GM19463 (cell line): ENCODE results near the gene RHOBTB1.
A peak's percentile ranks its signal among the peaks of the same experiment; 100 is the strongest.
"Not testable (repeated sequence)": the region's sequence is repeated elsewhere in the genome, so short reads cannot be mapped to it uniquely, and the experiment has no call there.

Experiments
- ATAC-seq: cut with Tn5 transposase; IDR thresholded peaks from one replicate; pipeline ENCODE4 v1.9.1; 2021; ENCODE audit warnings: mild to moderate bottlenecking, moderate library complexity; ENCODE audit not compliant: unreplicated experiment

Gene RHOBTB1

DNA sequence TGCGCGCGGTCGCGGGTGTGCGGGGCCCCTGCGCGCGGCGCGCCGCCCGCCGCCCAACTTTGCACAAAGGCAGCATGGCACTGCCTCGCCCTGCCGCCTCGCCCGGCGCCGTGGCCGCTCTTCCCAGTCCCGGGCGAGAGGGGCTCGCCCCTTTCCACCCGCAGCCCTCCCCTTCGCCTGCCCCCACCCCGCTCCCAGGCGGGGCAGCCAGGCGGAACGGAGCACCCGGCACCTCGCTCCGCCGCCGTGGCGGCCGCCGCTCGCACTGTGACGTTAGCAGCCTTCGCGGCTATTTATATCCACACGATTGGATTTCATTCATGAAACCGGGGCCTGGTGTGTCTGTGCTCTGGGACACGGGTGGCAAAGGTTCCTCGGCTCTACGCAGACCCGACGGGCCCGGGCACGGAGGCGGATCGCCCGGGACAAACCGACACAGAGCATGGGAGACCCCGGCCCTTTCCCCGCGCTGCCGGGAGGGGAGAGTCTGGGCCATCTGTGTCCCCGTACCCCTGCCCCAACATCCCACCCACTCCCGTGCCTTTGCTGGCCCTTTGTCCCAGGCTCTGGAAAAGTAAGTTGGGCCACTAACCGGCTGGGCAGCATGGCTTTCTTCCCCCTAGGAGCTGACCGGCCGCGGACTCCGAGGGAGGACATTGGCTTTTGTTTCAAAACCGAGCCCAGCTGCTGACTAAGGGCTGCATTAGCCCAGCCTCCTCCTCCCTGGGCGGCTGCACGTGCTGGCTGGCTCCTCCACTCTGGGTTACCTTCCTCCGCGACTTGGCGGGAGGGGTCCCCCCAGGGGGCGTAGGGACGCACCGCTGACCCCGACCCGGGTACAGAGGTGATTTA lies at the start of gene RHOBTB1:
Gene RHOBTB1, minus strand, starts transcription at position 128 of the 852 bp plus-strand sequence. CDS start 32,643 bp downstream, outside the sequence.
- ATAC-seq: peak; percentile 52

DNA sequence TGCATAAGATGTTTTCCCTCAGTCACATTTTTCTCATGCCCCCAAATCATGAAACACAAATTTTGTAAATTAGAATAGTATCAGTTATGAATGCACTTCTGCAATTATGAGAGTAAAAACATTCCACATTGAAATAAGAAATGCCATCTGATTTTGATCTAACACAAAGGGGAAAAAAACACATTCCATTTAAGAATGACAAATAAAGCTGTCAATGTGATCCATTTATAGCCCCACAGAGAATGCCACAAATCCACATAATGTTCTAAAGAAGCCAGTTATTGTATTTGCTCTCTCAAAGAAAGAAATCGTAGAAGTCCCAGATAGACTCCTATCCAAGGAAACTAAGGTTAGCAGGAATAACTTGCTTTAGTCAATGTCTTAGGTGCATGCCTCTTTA lies 48.7 kb upstream of the RHOBTB1 start:
- no peak for ATAC-seq

GRCh38 chr10:60990663-60991062 lies 46.7 kb upstream of the RHOBTB1 start:
- no peak for ATAC-seq

GRCh38 chr10:60989400-60989876 lies 45.5 kb upstream of the RHOBTB1 start:
- peak; percentile 66 for ATAC-seq

- no peak for ATAC-seq
Measured at GRCh38 chr10:60986791-60987190, 42.8 kb upstream of the RHOBTB1 start.

GRCh38 chr10:60985951-60986350 lies 42.0 kb upstream of the RHOBTB1 start:
- no peak for ATAC-seq

GRCh38 chr10:60980997-60981396 lies 37.0 kb upstream of the RHOBTB1 start:
- ATAC-seq: no peak

DNA sequence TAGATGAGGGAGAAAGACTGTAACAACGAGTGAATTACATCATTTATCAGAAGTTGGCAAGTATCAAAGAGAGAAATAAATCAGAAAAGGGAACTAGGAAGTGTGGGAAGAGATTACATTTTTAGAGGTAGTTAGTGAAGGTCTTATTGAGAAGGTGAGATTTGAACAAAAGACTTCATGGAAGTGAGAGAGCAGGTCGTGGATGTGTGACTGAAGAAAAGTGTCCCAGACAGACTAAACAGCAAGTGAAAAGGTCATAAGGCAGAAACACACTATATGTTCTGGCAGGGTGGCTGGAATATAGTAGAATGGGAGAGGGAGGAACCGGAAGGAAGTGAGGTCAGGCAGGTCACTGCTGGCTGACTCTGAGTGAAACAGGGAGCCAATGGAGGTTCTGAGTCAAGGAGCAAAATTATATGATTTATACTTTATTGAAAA lies 35.7 kb upstream of the RHOBTB1 start:
- no peak for ATAC-seq

- no peak for ATAC-seq
Measured at GRCh38 chr10:60978287-60979115, 34.5 kb upstream of the RHOBTB1 start.

- ATAC-seq: no peak
Measured at GRCh38 chr10:60977161-60978122, 33.5 kb upstream of the RHOBTB1 start.

DNA sequence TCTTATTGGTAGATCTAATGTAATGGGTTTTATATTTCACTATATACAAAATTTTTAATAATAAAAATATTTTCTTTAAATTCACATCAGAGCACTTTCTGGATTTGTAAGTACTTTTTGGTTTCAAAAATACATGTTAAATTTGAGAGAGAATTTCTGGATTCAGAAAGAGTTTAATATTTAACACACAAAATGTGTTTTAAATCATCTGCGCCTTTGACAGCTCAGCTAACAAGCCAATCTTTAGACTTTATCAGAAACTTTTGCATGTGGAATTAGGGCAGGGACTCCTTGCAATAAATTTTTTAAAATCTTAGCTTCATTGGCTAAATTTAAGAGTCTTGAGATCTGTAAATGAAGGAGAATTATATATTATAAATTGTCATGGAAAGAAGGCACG lies 32.7 kb upstream of the RHOBTB1 start:
- no peak for ATAC-seq

GRCh38 chr10:60975716-60976115 lies 31.7 kb upstream of the RHOBTB1 start:
- no peak for ATAC-seq

DNA sequence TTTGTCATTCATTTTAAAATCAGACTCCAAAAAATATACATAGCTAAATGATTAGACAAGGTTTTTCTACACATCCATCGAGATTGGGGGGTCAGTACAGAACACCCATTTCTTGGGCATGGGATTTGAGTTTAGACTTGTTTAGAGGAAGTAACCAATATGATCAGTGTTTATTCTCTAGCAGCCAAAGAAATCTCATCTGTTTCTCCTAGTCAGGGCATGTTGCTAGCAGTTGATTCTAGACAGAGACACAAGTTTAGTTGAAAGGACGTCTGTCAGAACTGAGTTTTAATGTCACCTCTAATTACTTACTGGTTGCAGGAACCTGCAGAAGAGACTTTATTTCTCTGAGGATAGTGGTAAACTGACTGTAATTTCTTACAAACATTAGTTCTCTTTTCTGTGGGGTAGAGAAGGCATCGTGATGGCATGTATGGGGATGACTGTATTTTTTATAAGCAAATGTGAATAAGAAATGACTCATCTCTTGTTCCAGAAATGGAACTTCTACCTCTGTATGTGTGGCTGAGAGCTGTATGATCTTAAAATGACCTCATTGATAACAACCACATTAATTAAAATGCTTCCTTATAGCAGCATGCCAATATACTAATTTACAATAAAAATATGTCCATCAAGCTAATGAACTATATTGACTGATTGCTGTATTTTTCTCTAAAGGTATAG lies 30.6 kb upstream of the RHOBTB1 start:
- ATAC-seq: no peak

GRCh38 chr10:60973086-60973485 lies 29.1 kb upstream of the RHOBTB1 start:
- ATAC-seq: no peak

DNA sequence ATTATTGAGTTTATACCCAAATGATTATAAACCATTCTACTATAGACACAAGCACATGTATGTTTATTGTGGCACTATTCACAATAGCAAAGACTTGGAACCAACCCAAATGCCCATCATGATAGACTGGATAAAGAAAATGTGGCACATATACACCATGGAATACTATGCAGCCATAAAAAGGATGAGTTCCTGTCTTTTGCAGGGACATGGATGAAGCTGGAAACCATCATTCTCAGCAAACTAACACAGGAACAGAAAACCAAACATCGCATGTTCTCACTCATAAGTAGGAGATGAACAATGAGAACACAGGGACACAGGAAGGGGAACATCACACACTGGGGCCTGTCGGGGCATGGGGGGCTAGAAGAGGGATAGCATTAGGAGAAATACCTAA lies 28.2 kb upstream of the RHOBTB1 start:
- not testable (repeated sequence) for ATAC-seq

- ATAC-seq: no peak
Measured at GRCh38 chr10:60970526-60970925, 26.5 kb upstream of the RHOBTB1 start.

DNA sequence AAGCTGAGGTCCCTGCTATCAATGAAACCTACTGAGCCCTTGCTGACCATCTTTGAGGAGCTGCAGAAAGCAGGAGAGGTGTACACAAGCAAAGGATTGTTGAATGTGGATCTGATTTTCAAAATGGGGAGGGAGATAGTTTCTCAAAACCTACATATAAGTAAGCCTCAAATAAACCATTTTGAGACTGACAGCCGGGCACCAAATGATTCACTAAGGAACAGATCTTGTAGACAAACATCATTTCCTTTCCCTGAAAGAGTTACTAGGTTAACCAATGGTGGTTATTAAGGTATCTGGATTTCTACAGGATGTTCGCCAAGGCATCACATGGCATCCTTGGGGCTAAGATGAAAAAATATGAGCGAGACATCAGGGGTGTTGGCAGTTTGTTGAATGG lies 24.5 kb upstream of the RHOBTB1 start:
- no peak for ATAC-seq

DNA sequence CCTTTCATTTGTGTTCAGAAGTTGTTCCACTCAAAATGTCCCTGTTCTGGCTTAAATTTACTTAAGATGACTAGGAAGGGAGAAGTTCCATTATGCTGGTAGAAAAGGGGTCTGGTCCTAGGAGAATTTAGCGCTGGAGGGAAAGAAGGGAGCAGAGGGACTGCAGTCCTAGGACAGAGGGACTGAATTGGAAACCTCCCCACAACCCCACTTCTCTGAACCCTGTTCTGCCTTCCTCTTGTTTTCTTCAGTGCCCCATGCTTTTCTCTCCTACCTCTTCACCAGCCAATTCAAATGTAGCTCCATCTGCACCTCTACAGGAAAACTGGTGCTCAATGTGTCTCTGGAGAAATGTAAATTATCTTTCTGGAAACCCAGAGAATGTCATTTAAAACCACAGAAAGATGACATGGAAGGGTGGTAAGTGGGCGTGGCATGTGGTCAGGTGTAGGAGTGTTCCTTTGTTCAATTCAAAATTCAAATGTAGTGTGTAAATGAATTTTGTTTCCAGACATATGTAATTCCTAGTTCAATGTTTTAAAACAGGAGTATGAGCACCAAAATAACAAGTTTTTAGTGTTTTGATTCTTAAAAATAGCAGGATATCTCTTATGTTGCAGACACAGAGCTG lies 24.0 kb upstream of the RHOBTB1 start:
- no peak for ATAC-seq

DNA sequence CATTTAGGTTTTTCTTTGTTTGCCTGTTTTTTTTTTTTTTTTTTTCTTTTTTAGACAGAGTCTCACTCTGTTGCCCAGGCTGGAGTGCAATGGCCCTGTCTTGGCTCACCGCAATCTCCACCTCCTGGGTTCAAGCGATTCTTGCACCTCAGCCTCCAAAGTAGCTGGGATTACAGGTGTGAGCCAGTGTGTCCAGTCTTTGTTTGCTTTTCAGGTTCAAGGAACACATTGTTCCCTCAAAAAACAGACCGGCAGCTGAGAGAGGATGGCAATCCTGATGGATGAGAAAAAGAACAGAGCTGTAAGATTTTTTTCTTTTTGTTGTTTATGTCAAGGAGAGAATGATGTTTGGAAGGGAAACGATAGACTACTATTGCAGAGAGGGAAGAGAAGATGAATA lies 23.3 kb upstream of the RHOBTB1 start:
- no peak for ATAC-seq

DNA sequence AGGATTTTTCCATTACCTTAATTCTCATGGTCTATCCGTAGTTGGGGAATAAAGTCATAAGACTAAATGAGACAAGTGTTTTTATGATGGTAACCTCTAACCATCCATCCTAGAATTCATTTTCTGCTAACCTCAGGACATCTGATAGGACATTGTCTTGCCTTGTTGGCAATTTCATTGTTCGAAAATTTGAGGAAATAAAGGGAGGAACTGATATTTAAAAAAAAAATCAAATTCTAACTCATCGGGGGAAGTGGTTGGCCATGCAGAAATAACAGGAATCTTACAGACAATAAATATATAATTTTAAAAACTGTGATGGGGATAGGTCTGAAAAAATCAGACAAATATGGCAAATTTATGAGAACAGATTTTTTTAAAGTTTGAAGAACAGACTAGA lies 21.7 kb upstream of the RHOBTB1 start:
- no peak for ATAC-seq
